Dendritic cell treated with granulocyte-macrophage colony-stimulating factor and Interleukin-4, amounts not matched to agents 40 ng/mL and 50 ng/mL, for 4 days (primary cell): ENCODE results near the gene CYB5A.

Experiments
- H3K27ac Mint-ChIP-seq: one replicate; pipeline ENCODE4 v1.8.0; 2022; ENCODE audit warnings: mild to moderate bottlenecking, mixed read lengths
- H3K27me3 Mint-ChIP-seq: one replicate; pipeline ENCODE4 v1.8.0; 2022; ENCODE audit warnings: mild to moderate bottlenecking, mixed read lengths
- H3K36me3 Mint-ChIP-seq: one replicate; pipeline ENCODE4 v1.8.0; 2022; ENCODE audit warnings: low read depth, mixed read lengths
- H3K4me1 Mint-ChIP-seq: one replicate; pipeline ENCODE4 v1.8.0; 2022; ENCODE audit warnings: low read depth, mixed read lengths
- H3K4me3 Mint-ChIP-seq: one replicate; pipeline ENCODE4 v1.8.0; 2022; ENCODE audit warnings: mild to moderate bottlenecking, moderate library complexity, mixed read lengths
- H3K9me3 Mint-ChIP-seq: one replicate; pipeline ENCODE4 v1.8.0; 2022; ENCODE audit warnings: mixed read lengths
- intact Hi-C: fragments of 100-400 bp; cut with micrococcal nuclease; formaldehyde crosslinking; loops from one replicate; pipeline ENCODE4 v1.15.0; 2022

Gene CYB5A

DNA sequence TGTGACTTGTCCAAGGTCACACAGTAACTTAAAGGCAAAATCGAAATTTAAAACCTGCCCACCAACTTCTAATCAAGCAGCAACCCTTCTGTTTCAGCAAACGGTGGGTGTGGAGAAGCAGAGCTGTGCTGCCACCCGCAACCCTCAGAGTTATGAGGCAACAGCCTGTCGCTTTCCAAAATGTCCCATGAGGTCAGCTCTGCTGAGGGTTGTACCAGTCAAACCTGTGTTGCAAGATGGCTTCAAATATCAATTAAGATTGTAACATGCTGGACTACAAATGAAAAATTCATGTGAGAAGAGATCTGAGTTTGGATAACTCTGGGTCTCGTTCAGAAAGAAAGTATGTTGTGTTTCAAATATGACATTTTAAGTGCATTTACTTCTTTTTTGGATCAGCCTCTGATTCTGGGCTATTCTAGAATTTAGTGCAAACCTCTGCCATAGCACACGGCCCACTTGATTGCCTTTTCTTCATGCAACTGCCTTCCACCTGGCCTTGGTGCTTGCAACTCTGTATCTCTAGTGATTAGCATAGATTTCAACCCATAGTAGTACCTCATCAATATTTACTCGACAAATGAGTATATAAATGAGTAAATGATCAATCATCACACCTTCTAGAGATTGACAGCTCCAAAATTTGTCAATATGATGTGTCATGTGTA lies 74.2 kb downstream of the CYB5A start:
- no peaks in the 10 kb centered on the region for H3K9me3 Mint-ChIP-seq
- no peak overlapping the region for H3K4me3 Mint-ChIP-seq
- no peaks in the 10 kb centered on the region for H3K4me1 Mint-ChIP-seq
- no peaks in the 10 kb centered on the region for H3K36me3 Mint-ChIP-seq
- intact Hi-C loops: no loop called here
- H3K27me3 Mint-ChIP-seq: no peaks in the 10 kb centered on the region
- no peak overlapping the region for H3K27ac Mint-ChIP-seq

DNA sequence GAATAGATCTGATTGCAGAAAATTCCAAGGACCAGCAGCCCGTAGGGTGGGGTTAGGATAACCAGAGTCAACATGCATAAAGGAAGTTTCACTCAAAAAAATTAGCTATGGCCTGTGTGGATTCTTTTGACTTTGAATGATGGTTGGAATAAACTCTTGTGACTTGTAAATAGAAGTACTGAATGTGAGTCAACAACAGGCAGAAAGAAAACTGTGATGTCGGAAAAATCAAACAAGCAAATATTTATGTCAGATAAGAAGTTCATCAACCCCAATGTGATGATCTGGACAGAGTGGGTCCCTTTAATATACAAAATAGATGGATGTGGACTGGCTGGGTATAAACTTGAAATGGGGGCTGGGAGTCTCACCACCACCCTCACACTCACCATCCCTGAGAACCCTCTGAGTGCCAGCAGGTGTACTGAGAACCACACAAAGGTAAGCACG lies 75.1 kb downstream of the CYB5A start:
- Mint-ChIP-seq H3K4me3 (no peak overlapping the region), H3K36me3 (no peaks in the 10 kb centered on the region), H3K27me3 (no peaks in the 10 kb centered on the region), H3K9me3 (no peaks in the 10 kb centered on the region), H3K4me1 (no peaks in the 10 kb centered on the region), H3K27ac (no peak overlapping the region)
- intact Hi-C loops: no loop called here

DNA sequence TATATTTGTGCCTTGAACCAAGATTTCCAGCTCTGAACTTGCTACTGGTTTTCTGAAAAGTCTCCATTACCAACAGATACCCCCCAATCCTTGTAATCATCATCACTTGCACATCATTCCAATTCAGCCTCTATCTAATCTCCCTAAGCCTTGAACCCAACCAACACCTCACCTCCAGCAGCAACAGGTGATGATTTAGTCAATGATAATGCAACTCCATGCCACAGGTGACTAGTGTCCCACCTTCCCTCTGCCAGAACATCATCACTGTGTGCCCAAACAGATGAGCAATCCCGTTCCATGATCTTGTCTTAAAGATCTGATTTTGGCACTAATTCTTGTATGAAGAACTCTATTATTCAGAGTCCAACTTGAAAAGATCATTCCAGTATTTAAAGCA lies 75.9 kb downstream of the CYB5A start:
- Mint-ChIP-seq H3K4me1 (no peaks in the 10 kb centered on the region), H3K4me3 (no peak overlapping the region), H3K36me3 (no peaks in the 10 kb centered on the region), H3K9me3 (no peaks in the 10 kb centered on the region), H3K27me3 (no peaks in the 10 kb centered on the region), H3K27ac (no peak overlapping the region)
- intact Hi-C loops: no loop called here

DNA sequence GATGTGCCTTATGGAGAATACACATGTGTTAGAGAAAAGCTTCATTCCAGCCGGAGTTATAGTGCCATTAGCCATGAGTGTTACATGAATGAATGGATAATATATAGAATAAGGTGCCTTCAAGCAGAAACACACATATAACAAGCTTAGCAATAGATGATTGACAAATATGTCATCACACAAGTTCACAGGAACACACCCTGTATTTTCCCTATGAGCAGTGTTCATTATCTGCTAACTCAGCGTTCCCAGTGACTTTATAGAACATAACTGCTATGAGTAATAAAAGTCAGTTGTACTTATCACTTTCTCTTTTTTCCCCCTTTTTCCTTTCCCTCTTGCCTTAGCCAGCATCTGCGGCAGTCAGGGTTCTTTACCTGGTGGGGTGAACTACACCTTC lies 78.3 kb downstream of the CYB5A start:
- intact Hi-C loops: no loop called here
- H3K4me1 Mint-ChIP-seq: no peaks in the 10 kb centered on the region
- H3K36me3 Mint-ChIP-seq: no peaks in the 10 kb centered on the region
- H3K9me3 Mint-ChIP-seq: no peaks in the 10 kb centered on the region
- H3K27ac Mint-ChIP-seq: no peak overlapping the region
- H3K27me3 Mint-ChIP-seq: no peaks in the 10 kb centered on the region
- H3K4me3 Mint-ChIP-seq: no peak overlapping the region

DNA sequence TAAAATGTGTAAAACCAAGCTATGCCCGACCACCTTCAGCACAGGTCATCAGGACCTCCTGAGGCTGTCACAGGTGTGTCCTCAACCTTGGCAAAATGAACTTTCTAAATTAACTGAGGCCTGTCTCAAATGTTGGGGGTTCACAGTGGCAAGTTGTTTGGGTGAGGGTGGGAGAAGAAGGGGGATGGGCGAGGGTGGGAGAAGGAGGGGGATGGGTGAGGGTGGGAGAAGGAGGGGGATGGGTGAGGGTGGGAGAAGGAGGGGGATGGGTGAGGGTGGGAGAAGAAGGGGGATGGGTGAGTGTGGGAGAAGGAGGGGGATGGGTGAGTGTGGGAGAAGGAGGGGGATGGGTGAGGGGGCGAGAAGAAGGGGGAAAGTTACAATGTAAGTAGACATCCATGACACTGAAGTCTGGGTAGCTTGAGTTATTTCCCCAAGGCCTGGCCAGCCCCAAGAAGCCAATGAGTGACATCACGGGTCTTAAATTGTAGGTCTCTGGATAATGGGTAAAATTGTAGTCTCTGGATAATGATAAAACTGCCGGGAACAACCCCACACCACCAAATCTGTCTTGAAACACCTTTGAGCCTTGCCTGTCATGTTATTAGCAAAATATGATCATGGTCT lies 87.1 kb downstream of the CYB5A start:
- Mint-ChIP-seq H3K27me3 (no peaks in the 10 kb centered on the region), H3K36me3 (no peaks in the 10 kb centered on the region), H3K4me3 (no peak overlapping the region), H3K27ac (no peak overlapping the region), H3K9me3 (no peaks in the 10 kb centered on the region), H3K4me1 (peaks cover 12% of the 10 kb centered on the region)
- intact Hi-C loops: no loop called here

DNA sequence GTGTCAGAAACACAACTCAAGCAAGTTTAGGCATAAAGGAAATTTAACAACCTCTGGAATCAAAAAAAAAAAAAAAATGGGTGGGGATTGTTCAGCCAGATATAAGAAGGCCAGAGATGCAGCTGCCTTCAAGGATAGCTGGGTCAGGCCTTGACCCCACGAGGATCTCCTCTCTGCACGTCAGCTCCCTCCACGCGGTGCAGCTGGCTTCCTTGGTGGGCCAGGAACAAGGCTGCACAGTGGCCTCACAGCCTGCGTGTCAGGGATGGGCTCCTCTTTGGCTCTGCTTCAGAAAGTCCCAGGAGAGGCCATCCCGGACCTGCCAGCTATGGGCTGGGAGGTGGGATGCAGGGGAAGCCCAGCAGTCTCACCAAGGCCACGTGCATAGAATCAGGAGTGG lies 88.0 kb downstream of the CYB5A start:
- Mint-ChIP-seq H3K4me1 (peaks cover 12% of the 10 kb centered on the region), H3K9me3 (no peaks in the 10 kb centered on the region), H3K27me3 (no peaks in the 10 kb centered on the region), H3K27ac (no peak overlapping the region), H3K4me3 (no peak overlapping the region), H3K36me3 (no peaks in the 10 kb centered on the region)
- intact Hi-C loops: no loop called here
